ENCODE measurements around the gene VENTX. TPM values are rescaled to one million over a fixed set of nuclear protein-coding genes. Genes with fewer than 3 reads are reported as not detected.

Gene VENTX
- total RNA-seq, 1 experiment from 2014 or later, result 28.0 TPM

GRCh38 chr10:133208466-133208865 is 29.2 kb upstream of the VENTX start:
- ATAC-seq, result no peak
- TF ChIP-seq CREB1 (CRISPR knock-in tag; IDR thresholded peaks at IDR 0.05) (no peak), JAZF1 (CRISPR knock-in tag; IDR thresholded peaks at IDR 0.05) (no peak), FOXP4 (CRISPR knock-in tag; IDR thresholded peaks at IDR 0.05) (no peak), ZBTB43 (CRISPR knock-in tag; IDR thresholded peaks at IDR 0.05) (no peak), ATF2 (CRISPR knock-in tag; IDR thresholded peaks at IDR 0.05; ENCODE audit: borderline replicate concordance, low read depth) (no peak), ZNF423 (CRISPR knock-in tag; IDR thresholded peaks at IDR 0.05) (no peak), SMAD3 (CRISPR knock-in tag; IDR thresholded peaks at IDR 0.05; ENCODE audit: borderline replicate concordance) (no peak), CTCF (IDR thresholded peaks at IDR 0.05) (no peak), MLX (CRISPR knock-in tag; IDR thresholded peaks at IDR 0.05) (no peak), ZBTB21 (CRISPR knock-in tag; IDR thresholded peaks at IDR 0.05; ENCODE audit: borderline replicate concordance) (no peak), EMX1 (CRISPR knock-in tag; IDR thresholded peaks at IDR 0.05) (no peak), USF2 (CRISPR knock-in tag; IDR thresholded peaks at IDR 0.05) (no peak), NR2C2 (CRISPR knock-in tag; IDR thresholded peaks at IDR 0.05) (no peak), TCF7 (CRISPR knock-in tag; IDR thresholded peaks at IDR 0.05; ENCODE audit: low read depth) (no peak), SOX15 (CRISPR knock-in tag; IDR thresholded peaks at IDR 0.05) (no peak), HMGXB4 (CRISPR knock-in tag; IDR thresholded peaks at IDR 0.05) (no peak), NFE2L1 (CRISPR knock-in tag; IDR thresholded peaks at IDR 0.05) (no peak), SP1 (CRISPR knock-in tag; conservative IDR thresholded peaks at IDR 0.05) (no peak), AFF4 (CRISPR knock-in tag; IDR thresholded peaks at IDR 0.05; ENCODE audit: borderline replicate concordance) (no peak), CREM (CRISPR knock-in tag; IDR thresholded peaks at IDR 0.05) (no peak)

More at GRCh38 chr10:133208466-133208865, 29.2 kb upstream of the VENTX start:
- no peaks in the 10 kb centered on the region for H3K9me3 Mint-ChIP-seq
- no peak for DNase-seq (ENCODE audit: low spot score)
- no peaks in the 10 kb centered on the region for H3K27me3 Mint-ChIP-seq (ENCODE audit: low read depth)
- peaks cover 5% of the 10 kb centered on the region for H3K36me3 Mint-ChIP-seq
- no peak overlapping the region for H3K27ac Mint-ChIP-seq
- ChIA-PET CTCF (no interaction called here), POLR2A (no interaction called here)
- H3K4me3 Mint-ChIP-seq, result no peak overlapping the region
- no peaks in the 10 kb centered on the region for H3K4me1 Mint-ChIP-seq
